H1 (cell line): Measurements from ENCODE around the gene CLPX. TPM values are rescaled to one million over a fixed set of nuclear protein-coding genes. Genes with fewer than 3 reads are reported as not detected.

ENCODE experiments used
- CTCF ChIA-PET: fragments of 300-600 bp; sonication (Branson Sonifier 250); formaldehyde crosslinking; loops from one replicate; lab custom pipeline; 2021; ENCODE audit not compliant: partially characterized antibody; lab: Charles Lee
- POLR2A ChIA-PET: fragments of 300-600 bp; sonication (Branson Sonifier 250); formaldehyde crosslinking; loops from one replicate; lab custom pipeline; 2021; ENCODE audit warnings: inconsistent platforms; ENCODE audit not compliant: partially characterized antibody; lab: Charles Lee
- DNase-seq, 2 experiments: peaks; one replicate each; pipeline versions ENCODE4 v3.0.0 to v3.0.0-alpha.2; 2010 to 2022; ENCODE audit warnings: low spot score in 2 of 2, low read depth in 1 of 2, mixed read lengths in 1 of 2
- FAIRE-seq: peaks from 2 replicates; lab custom pipeline; 2011; peaks lifted over from hg19 to GRCh38; lab: Jason Lieb, UNC
- H2AFZ ChIP-seq: 2 replicates; pipeline ENCODE4 v1.8.1; 2012; ENCODE audit warnings: low read length, inconsistent platforms
- H2AK5ac ChIP-seq: 2 replicates; pipeline ENCODE4 v1.6.1; 2013; ENCODE audit warnings: low read depth, low read length
- H2BK120ac ChIP-seq: replicated peaks from 2 replicates; pipeline ENCODE3; 2013; ENCODE audit warnings: low read depth, low read length, inconsistent platforms
- H2BK12ac ChIP-seq: 2 replicates; pipeline ENCODE4 v1.6.1; 2013; ENCODE audit warnings: low read depth, low read length
- H2BK15ac ChIP-seq: 2 replicates; pipeline ENCODE4 v1.6.1; 2013; ENCODE audit warnings: low read length
- H2BK20ac ChIP-seq: 2 replicates; pipeline ENCODE4 v1.6.1; 2013; ENCODE audit warnings: low read length
- H2BK5ac ChIP-seq: 2 replicates; pipeline ENCODE4 v1.6.1; 2013; ENCODE audit warnings: low read depth, low read length
- H3K14ac ChIP-seq: 2 replicates; pipeline ENCODE4 v1.6.1; 2013; ENCODE audit warnings: inconsistent platforms; ENCODE audit not compliant: insufficient read length
- H3K18ac ChIP-seq: 2 replicates; pipeline ENCODE4 v1.6.1; 2013; ENCODE audit warnings: low read length; ENCODE audit errors: extremely low read depth
- H3K23ac ChIP-seq: 2 replicates; pipeline ENCODE4 v1.6.1; 2013; ENCODE audit warnings: inconsistent platforms; ENCODE audit not compliant: insufficient read length
- H3K23me2 ChIP-seq: 2 replicates; pipeline ENCODE4 v1.6.1; 2013; ENCODE audit warnings: low read depth, low read length
- H3K27ac ChIP-seq: 2 replicates; pipeline ENCODE4 v1.6.1; 2011; ENCODE audit warnings: low read depth, low read length, inconsistent platforms
- H3K27me3 ChIP-seq, 4 experiments: replicated peaks in 1 of 4; 1 replicate in 1 of 4; 2 replicates in 3 of 4; pipeline versions ENCODE4 v1.6.1 to v1.8.1; 2011 to 2013; ENCODE audit warnings: low read length in 3 of 4, mild to moderate bottlenecking in 3 of 4, inconsistent platforms in 2 of 4, mixed read lengths in 2 of 4, moderate library complexity in 1 of 4; ENCODE audit not compliant: control insufficient read depth in 3 of 4, insufficient read depth in 3 of 4; ENCODE audit errors: extremely low read depth in 1 of 4
- H3K36me3 ChIP-seq, 4 experiments: 2 replicates each; pipeline versions ENCODE4 v1.6.1 to v1.8.1; 2011 to 2013; ENCODE audit warnings: mild to moderate bottlenecking in 4 of 4, low read length in 3 of 4, moderate library complexity in 2 of 4, control low read depth in 1 of 4, inconsistent platforms in 1 of 4; ENCODE audit not compliant: insufficient read depth in 4 of 4, control insufficient read depth in 2 of 4
- H3K4ac ChIP-seq: replicated peaks from 2 replicates; pipeline ENCODE3; 2013; ENCODE audit warnings: low read length, low read depth, mixed read lengths, inconsistent platforms; ENCODE audit not compliant: insufficient read length
- H3K4me1 ChIP-seq, 4 experiments: replicated peaks in 1 of 4; 1 replicate in 1 of 4; 2 replicates in 3 of 4; pipeline versions ENCODE4 v1.6.1 to v1.8.1; 2011 to 2013; ENCODE audit warnings: low read length in 3 of 4, inconsistent platforms in 2 of 4, mixed read lengths in 1 of 4; ENCODE audit not compliant: insufficient read depth in 4 of 4, control insufficient read depth in 3 of 4
- H3K4me2 ChIP-seq, 2 experiments: 2 replicates each; pipeline versions ENCODE4 v1.6.1 to v1.8.1; 2011 to 2013; ENCODE audit warnings: low read depth in 2 of 2, low read length in 2 of 2, control low read depth in 1 of 2, inconsistent platforms in 1 of 2, mild to moderate bottlenecking in 1 of 2; ENCODE audit not compliant: insufficient read depth in 1 of 2
- H3K4me3 ChIP-seq, 4 experiments: fragments of 200-600, 300-600 bp in 1 of 4; sonication (generic), shearing (Covaris generic), sonication (Bioruptor Twin) in 1 of 4; 2 replicates each; pipeline versions ENCODE4 v1.5.1 to v1.8.1; 2011 to 2016; ENCODE audit warnings: low read length in 4 of 4, low read depth in 3 of 4, control low read depth in 2 of 4, inconsistent platforms in 2 of 4, mild to moderate bottlenecking in 2 of 4, mixed read lengths in 1 of 4, moderate library complexity in 1 of 4; ENCODE audit not compliant: insufficient read depth in 2 of 4; ENCODE audit errors: extremely low read depth in 1 of 4
- H3K56ac ChIP-seq: replicated peaks from 2 replicates; pipeline ENCODE3; 2013; ENCODE audit warnings: low read depth, mild to moderate bottlenecking, mixed read lengths, low read length, inconsistent platforms; ENCODE audit not compliant: insufficient read length
- H3K79me1 ChIP-seq: 2 replicates; pipeline ENCODE4 v1.6.1; 2013; ENCODE audit warnings: low read depth, low read length, control low read depth
- H3K79me2 ChIP-seq, 2 experiments: 2 replicates each; pipeline versions ENCODE4 v1.6.1 to v1.8.1; 2012 to 2013; ENCODE audit warnings: low read length in 2 of 2, mild to moderate bottlenecking in 2 of 2, inconsistent platforms in 1 of 2; ENCODE audit not compliant: insufficient read depth in 2 of 2, control insufficient read depth in 1 of 2
- H3K9ac ChIP-seq, 4 experiments: replicated peaks in 1 of 4; 1 replicate in 1 of 4; 2 replicates in 3 of 4; pipeline versions ENCODE4 v1.6.1 to v1.8.1; 2011 to 2013; ENCODE audit warnings: low read depth in 3 of 4, low read length in 3 of 4, control low read depth in 2 of 4, mild to moderate bottlenecking in 2 of 4, moderate library complexity in 2 of 4, inconsistent platforms in 1 of 4; ENCODE audit errors: extremely low read depth in 1 of 4
- H3K9me3 ChIP-seq, 2 experiments: 2 replicates each; pipeline versions ENCODE4 v1.6.1 to v1.8.1; 2012 to 2013; ENCODE audit warnings: mild to moderate bottlenecking in 2 of 2, moderate library complexity in 2 of 2, control low read depth in 1 of 2, inconsistent platforms in 1 of 2, low read depth in 1 of 2, low read length in 1 of 2, mixed read lengths in 1 of 2; ENCODE audit not compliant: insufficient read depth in 2 of 2
- H4K20me1 ChIP-seq, 2 experiments: replicated peaks in 1 of 2; 2 replicates each; pipeline versions ENCODE3 to v1.8.1; 2011 to 2013; ENCODE audit warnings: inconsistent platforms in 2 of 2, low read length in 2 of 2, mild to moderate bottlenecking in 1 of 2; ENCODE audit not compliant: insufficient read depth in 2 of 2, control insufficient read depth in 1 of 2
- H4K5ac ChIP-seq: 2 replicates; pipeline ENCODE4 v1.6.1; 2013; ENCODE audit warnings: low read length, low read depth, mixed read lengths, inconsistent platforms; ENCODE audit not compliant: insufficient read length
- H4K8ac ChIP-seq: 2 replicates; pipeline ENCODE4 v1.8.0; 2013; ENCODE audit warnings: mild to moderate bottlenecking, moderate library complexity, low read length, inconsistent platforms; ENCODE audit not compliant: insufficient read depth; ENCODE audit errors: extremely low read depth
- H4K91ac ChIP-seq: replicated peaks from 2 replicates; pipeline ENCODE3; 2013; ENCODE audit warnings: low read length, mixed read lengths, inconsistent platforms; ENCODE audit not compliant: insufficient read length
- BACH1 ChIP-seq: IDR thresholded peaks from 2 replicates; pipeline ENCODE4 v1.6.1; 2012; ENCODE audit warnings: low read length, improper control_type of control experiment
- EP300 ChIP-seq, 2 experiments: IDR thresholded peaks; 1 replicate in 1 of 2; 2 replicates in 1 of 2; pipeline ENCODE4 v1.6.1; 2011 to 2012; ENCODE audit warnings: low read depth in 2 of 2, low read length in 2 of 2, mild to moderate bottlenecking in 2 of 2, borderline replicate concordance in 1 of 2, inconsistent platforms in 1 of 2, moderate library complexity in 1 of 2
- KDM4A ChIP-seq: IDR thresholded peaks from one replicate; pipeline ENCODE4 v1.7.1; 2012; ENCODE audit warnings: low read depth, mild to moderate bottlenecking, moderate library complexity, low read length, inconsistent platforms; ENCODE audit not compliant: severe bottlenecking
- RBBP5 ChIP-seq: IDR thresholded peaks from 2 replicates; pipeline ENCODE4 v1.7.1; 2012; ENCODE audit warnings: low read depth, mild to moderate bottlenecking, inconsistent platforms, low read length, moderate library complexity, borderline replicate concordance
- SIRT6 ChIP-seq: IDR thresholded peaks from one replicate; pipeline ENCODE4 v1.7.1; 2012; ENCODE audit warnings: low read length, inconsistent platforms
- SP1 ChIP-seq: IDR thresholded peaks from 2 replicates; pipeline ENCODE4 v1.6.1; 2011; ENCODE audit warnings: low read depth, low read length
- TBP ChIP-seq: IDR thresholded peaks from 2 replicates; pipeline ENCODE4 v1.6.1; 2011; ENCODE audit warnings: low read depth, low read length, improper control_type of control experiment
- TCF12 ChIP-seq: IDR thresholded peaks from 2 replicates; pipeline ENCODE4 v1.6.1; 2011; ENCODE audit warnings: low read depth, mild to moderate bottlenecking, low read length
- WGBS, 2 experiments: shearing (Covaris generic) in 1 of 2; methylation state at CpG; one replicate each; pipeline versions ENCODE4 v1.1.6 to v1.1.7; 2013 to 2015; ENCODE audit warnings: low lambda C conversion rate in 2 of 2, mixed read lengths in 2 of 2, inconsistent platforms in 1 of 2, low coverage in 1 of 2, missing lambda C conversion rate in 1 of 2; ENCODE audit not compliant: insufficient replicate concordance in 2 of 2, insufficient coverage in 1 of 2, insufficient read length in 1 of 2; ENCODE audit errors: extremely low coverage in 1 of 2, missing lambda C conversion rate in 1 of 2; 5-methylcytosine and 5-hydroxymethylcytosine counted together
- polyA plus RNA-seq, 7 experiments: library from polyadenylated mRNA; depleted of rRNA in 3 of 7; stranded (reverse) in 5 of 7; unstranded in 2 of 7; fragments of >200 nt in 5 of 7; fragments of 200-250 nt in 2 of 7; gene quantifications; 1 replicate in 5 of 7; 2 replicates in 1 of 7; 4 replicates in 1 of 7; pipeline versions ENCODE4 v1.2.1 to v1.2.3, GENCODE V29; 2011 to 2013; ENCODE audit warnings: missing spikeins in 2 of 7, mixed read lengths in 2 of 7
- total RNA-seq: library from RNA; stranded (reverse); fragmentation: NEBNext Ultra II Directional; extraction: Animal tissue kit (Norgen Biotek cat#: 25700); gene quantifications from 2 replicates; pipeline ENCODE4 v1.2.1, GENCODE V29; 2021
- TF ChIP-seq, protein P1 (sequence below): IDR thresholded peaks from 2 replicates; pipeline ENCODE4 v1.6.1; 2012; ENCODE audit warnings: inconsistent platforms

The CLPX gene
- total and polyA plus RNA-seq, 2 of the 8 experiments (the other 6 are each of a cell fraction or from before 2014, with no cell fraction given) = 10.5 to 53.6 TPM

DNA sequence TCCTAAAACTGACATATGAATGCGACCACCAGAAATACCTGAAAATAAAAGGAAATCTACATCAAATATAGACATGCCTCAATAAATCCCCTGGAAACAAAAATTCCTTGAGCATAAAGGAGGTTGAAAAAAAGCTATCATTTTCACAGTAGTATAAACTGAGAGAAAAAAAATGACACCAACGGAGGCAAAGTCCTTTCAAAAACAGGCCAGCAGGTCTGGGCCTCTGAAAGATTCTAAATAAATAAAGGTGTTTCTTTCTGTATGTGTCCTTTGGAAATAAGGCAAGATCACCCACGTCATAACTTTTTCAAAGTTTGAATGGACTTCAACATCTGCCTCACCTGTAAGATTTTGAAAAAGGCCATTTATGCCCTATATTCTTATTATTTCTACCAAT, 5.0 kb downstream of the CLPX start:
- no peak overlapping the region for H3K4me2 ChIP-seq
- no peaks in the 10 kb centered on the region for H3K9me3 ChIP-seq
- TF ChIP-seq TBP = no peak
- TF ChIP-seq EP300 (IDR thresholded peaks at IDR 0.05; ENCODE audit: borderline replicate concordance in 1 of 2, low read depth in 2 of 2, low read length in 2 of 2) = no peak
- no peak for TF ChIP-seq BACH1
- no peak for TF ChIP-seq KDM4A
- no peak for TF ChIP-seq RBBP5
- no peak for TF ChIP-seq SIRT6
- no peak for TF ChIP-seq TCF12
- TF ChIP-seq SP1 = no peak
- TF ChIP-seq, protein P1, sequence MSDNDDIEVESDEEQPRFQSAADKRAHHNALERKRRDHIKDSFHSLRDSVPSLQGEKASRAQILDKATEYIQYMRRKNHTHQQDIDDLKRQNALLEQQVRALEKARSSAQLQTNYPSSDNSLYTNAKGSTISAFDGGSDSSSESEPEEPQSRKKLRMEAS = no peak
- no peak overlapping the region for H2BK120ac ChIP-seq
- no peak overlapping the region for H2BK5ac ChIP-seq
- H4K8ac ChIP-seq = no peak overlapping the region
- H3K9ac ChIP-seq = no peak overlapping the region
- no peak overlapping the region for H2BK12ac ChIP-seq
- no peak overlapping the region for H2AK5ac ChIP-seq
- H2AFZ ChIP-seq = no peak overlapping the region
- no peak overlapping the region for H2BK15ac ChIP-seq
- H3K4me1 ChIP-seq = peaks cover 0 to 2% (median 0%) of the 10 kb centered on the region in 4 experiments; a peak in 1 of 7 replicates
- H3K79me2 ChIP-seq = peaks cover 3 to 36% of the 10 kb centered on the region in 2 experiments; a peak in 3 of 4 replicates
- H3K79me1 ChIP-seq = no peaks in the 10 kb centered on the region
- no peak overlapping the region for H3K14ac ChIP-seq
- H3K18ac ChIP-seq = no peak overlapping the region
- no peak overlapping the region for H3K56ac ChIP-seq
- peaks cover 2% of the 10 kb centered on the region for H3K23me2 ChIP-seq
- POLR2A ChIA-PET = interaction anchor here (0.6 to 1.0 kb wide), 2 partner anchors 8 to 209 kb away, joined by 3 read pairs; no protein-coding TSS in a partner anchor
- H3K27me3 ChIP-seq = no peaks in the 10 kb centered on the region
- H3K4ac ChIP-seq = no peak overlapping the region
- H2BK20ac ChIP-seq = no peak overlapping the region
- DNase-seq (no peak), FAIRE-seq (no peak)
- no peak overlapping the region for H3K4me3 ChIP-seq
- H3K27ac ChIP-seq = no peak overlapping the region
- WGBS, 2 experiments = 88% methylated on average over 3 of the region's 3 CpGs; no CpG with 5 or more reads in 1 of the 2 experiments
- H4K5ac ChIP-seq = no peak overlapping the region
- H4K20me1 ChIP-seq = peaks cover 0 to 8% of the 10 kb centered on the region in 2 experiments
- no peak overlapping the region for H3K23ac ChIP-seq
- peaks cover 4 to 36% (median 15%) of the 10 kb centered on the region in 4 experiments; a peak in 6 of 8 replicates for H3K36me3 ChIP-seq
- CTCF ChIA-PET = interaction anchor here (0.8 to 1.0 kb wide), 2 partner anchors 79 to 91 kb away, joined by 3 to 5 read pairs; no protein-coding TSS in a partner anchor
- H4K91ac ChIP-seq = no peak overlapping the region
